B cell (primary cell): ENCODE results near the gene TMPRSS9. TPM values are rescaled to one million over a fixed set of nuclear protein-coding genes. Genes with fewer than 3 reads are reported as not detected.

Experiments used
- ATAC-seq: fragments of 200-7000 bp; cut with Tn5 transposase; one replicate; pipeline ENCODE4 v1.10.0; 2021; ENCODE audit warnings: low read depth, mild to moderate bottlenecking, moderate number of reproducible peaks, moderate library complexity
- CTCF ChIA-PET: fragments of 350-600 bp; sonication (Branson Sonifier 250); formaldehyde crosslinking; loops from one replicate; lab custom pipeline; 2021; ENCODE audit warnings: antibody characterized with exemption, inconsistent platforms; lab: Charles Lee
- POLR2A ChIA-PET: fragments of 350-600 bp; sonication (Branson Sonifier 250); formaldehyde crosslinking; loops from one replicate; lab custom pipeline; 2021; ENCODE audit warnings: antibody characterized with exemption; lab: Charles Lee
- DNase-seq: peaks from one replicate; pipeline ENCODE4 v3.0.0; 2013
- H2AFZ ChIP-seq: 2 replicates; pipeline ENCODE4 v1.6.1; 2012; ENCODE audit warnings: mild to moderate bottlenecking, low read depth, low read length; ENCODE audit not compliant: insufficient read depth, poor library complexity, severe bottlenecking
- H3K27ac ChIP-seq, 2 donors: 1 replicate in 1 of 2; 2 replicates in 1 of 2; pipeline ENCODE4 v1.5.1; 2012 to 2013; ENCODE audit warnings: low read length in 2 of 2, mild to moderate bottlenecking in 2 of 2, moderate library complexity in 1 of 2
- H3K27me3 ChIP-seq, 4 experiments: fragments of 200-600 bp in 1 of 4; sonication (generic) in 1 of 4; replicated peaks in 1 of 4; 1 replicate in 2 of 4; 2 replicates in 2 of 4; pipeline versions ENCODE4 v1.6.1 to v1.7.0; 2013 to 2016; ENCODE audit warnings: low read length in 3 of 4, mild to moderate bottlenecking in 2 of 4, mixed read lengths in 1 of 4, moderate library complexity in 1 of 4; ENCODE audit not compliant: insufficient read depth in 4 of 4, control insufficient read depth in 3 of 4; ENCODE audit errors: control extremely low read depth in 1 of 4
- H3K36me3 ChIP-seq, 2 experiments: replicated peaks in 1 of 2; 1 replicate in 1 of 2; 2 replicates in 1 of 2; pipeline versions ENCODE4 v1.6.1 to v1.7.1; 2013; ENCODE audit warnings: low read length in 1 of 2; ENCODE audit not compliant: insufficient read depth in 2 of 2, control insufficient read depth in 1 of 2; ENCODE audit errors: control extremely low read depth in 1 of 2, extremely low read depth in 1 of 2
- H3K4me1 ChIP-seq, 2 donors: fragments of 200-600 bp in 1 of 2; sonication (generic) in 1 of 2; 1 replicate in 1 of 2; 2 replicates in 1 of 2; pipeline versions ENCODE4 v1.5.1 to v1.6.1; 2013 to 2017; ENCODE audit warnings: low read length in 2 of 2; ENCODE audit not compliant: control insufficient read depth in 2 of 2, insufficient read depth in 2 of 2
- H3K4me2 ChIP-seq: replicated peaks from 2 replicates; pipeline ENCODE3; 2012; ENCODE audit warnings: mild to moderate bottlenecking, low read depth, low read length; ENCODE audit not compliant: poor library complexity, severe bottlenecking
- H3K4me3 ChIP-seq, 5 experiments: fragments of 200-600 bp in 1 of 5; sonication (generic) in 1 of 5; 1 replicate in 3 of 5; 2 replicates in 2 of 5; pipeline versions ENCODE4 v1.5.1 to v1.7.0; 2011 to 2016; ENCODE audit warnings: low read length in 4 of 5, mild to moderate bottlenecking in 4 of 5, low read depth in 2 of 5, control low read depth in 1 of 5, moderate library complexity in 1 of 5; ENCODE audit not compliant: insufficient read depth in 1 of 5; ENCODE audit errors: control extremely low read depth in 1 of 5, extremely low read depth in 1 of 5
- H3K79me2 ChIP-seq: fragments of 200-600 bp; sonication (generic); one replicate; pipeline ENCODE4 v1.6.0; 2016; ENCODE audit warnings: low read length; ENCODE audit not compliant: control insufficient read depth, insufficient read depth
- H3K9ac ChIP-seq: fragments of 200-600 bp; sonication (generic); 2 replicates; pipeline ENCODE4 v1.6.1; 2017; ENCODE audit warnings: mild to moderate bottlenecking, low read length, moderate library complexity
- H3K9me3 ChIP-seq, 3 donors: one replicate each; pipeline versions ENCODE4 v1.6.1 to v1.7.1; 2013; ENCODE audit warnings: low read length in 2 of 3; ENCODE audit not compliant: control insufficient read depth in 2 of 3, insufficient read depth in 1 of 3; ENCODE audit errors: control extremely low read depth in 1 of 3
- H4K20me1 ChIP-seq: 2 replicates; pipeline ENCODE4 v1.6.0; 2012; ENCODE audit warnings: mild to moderate bottlenecking, low read length; ENCODE audit not compliant: insufficient read depth, control insufficient read depth, poor library complexity, severe bottlenecking
- H3K27ac Mint-ChIP-seq: one replicate; pipeline ENCODE4 v1.8.0; 2021; ENCODE audit warnings: mixed read lengths
- H3K27me3 Mint-ChIP-seq: one replicate; pipeline ENCODE4 v1.8.0; 2021; ENCODE audit warnings: mixed read lengths
- H3K4me1 Mint-ChIP-seq: one replicate; pipeline ENCODE4 v1.8.0; 2021; ENCODE audit warnings: mixed read lengths
- H3K4me3 Mint-ChIP-seq: one replicate; pipeline ENCODE4 v1.8.0; 2021; ENCODE audit warnings: mixed read lengths
- H3K9me3 Mint-ChIP-seq: one replicate; pipeline ENCODE4 v1.8.0; 2022; ENCODE audit warnings: mixed read lengths; ENCODE audit not compliant: insufficient read depth
- CTCF ChIP-seq: fragments of 200-600 bp; IDR thresholded peaks from one replicate; pipeline ENCODE4 v1.8.0; 2022; ENCODE audit warnings: antibody characterized with exemption, mild to moderate bottlenecking
- EZH2 ChIP-seq: IDR thresholded peaks from 2 replicates; pipeline ENCODE4 v1.6.1; 2012; ENCODE audit warnings: borderline replicate concordance, low read depth, mild to moderate bottlenecking, moderate library complexity, low read length; ENCODE audit not compliant: insufficient read depth, poor library complexity, severe bottlenecking
- WGBS: methylation state at CpG from one replicate; pipeline ENCODE4 v1.1.5; 2013; ENCODE audit warnings: missing lambda C conversion rate; ENCODE audit not compliant: insufficient coverage; 5-methylcytosine and 5-hydroxymethylcytosine counted together
- intact Hi-C: fragments of 100-400 bp; cut with micrococcal nuclease; formaldehyde crosslinking; loops from one replicate; pipeline ENCODE4 v1.10.0; 2022
- polyA plus RNA-seq: library from polyadenylated mRNA; depleted of rRNA; stranded (reverse); fragments of >200 nt; gene quantifications from 2 replicates; pipeline ENCODE4 v1.2.3, GENCODE V29; 2012
- total RNA-seq, 2 donors: library from RNA; stranded (reverse); fragments of 120-200 nt in 1 of 2; gene quantifications; 1 replicate in 1 of 2; 2 replicates in 1 of 2; pipeline versions ENCODE4 v1.2.3 to v1.2.4, GENCODE V29; 2013 to 2022

The TMPRSS9 gene
- total and polyA plus RNA-seq, 2 donors (not counting 1 experiment from before 2014, with no cell fraction given): not detected

- peaks cover 2 to 3% of the 10 kb centered on the region in 2 donors for H3K4me1 ChIP-seq
- H2AFZ ChIP-seq: no peak overlapping the region
- H4K20me1 ChIP-seq: no peaks in the 10 kb centered on the region
- no peak overlapping the region for H3K9ac ChIP-seq
- peaks cover 0 to 14% of the 10 kb centered on the region in 2 experiments for H3K36me3 ChIP-seq
- POLR2A ChIA-PET: no interaction called here
- H3K4me2 ChIP-seq: no peak overlapping the region
- no peaks in the 10 kb centered on the region for H3K27me3 ChIP-seq
- peaks cover 19% of the 10 kb centered on the region for H3K79me2 ChIP-seq
- H3K4me3 ChIP-seq: no peak overlapping the region
- H3K27ac ChIP-seq: no peak overlapping the region
- Mint-ChIP-seq H3K9me3 (no peaks in the 10 kb centered on the region), H3K4me3 (no peak overlapping the region), H3K27me3 (no peaks in the 10 kb centered on the region), H3K4me1 (peaks cover under 1% of the 10 kb centered on the region), H3K27ac (no peak overlapping the region)
- 98% methylated on average over 26 of the region's 26 CpGs for WGBS
- no peak for DNase-seq
- CTCF ChIA-PET: interaction anchor here (1.1 kb wide), 1 partner anchor 207 kb away, joined by 8 read pairs; no protein-coding TSS in a partner anchor
- no peak for ATAC-seq
- H3K9me3 ChIP-seq: no peaks in the 10 kb centered on the region
- intact Hi-C loops: no loop called here
- TF ChIP-seq EZH2 (no peak), CTCF (no peak)
Measured at GRCh38 chr19:2441096-2441752, 81.2 kb downstream of the TMPRSS9 start.

GRCh38 chr19:2443116-2443784, 83.2 kb downstream of the TMPRSS9 start:
- WGBS: 97% methylated on average over 18 of the region's 22 CpGs
- Histone ChIP-seq H3K4me1 (peaks cover 6 to 11% of the 10 kb centered on the region in 2 donors), H3K4me3 (no peak overlapping the region), H3K36me3 (peaks cover 0 to 5% of the 10 kb centered on the region in 2 experiments), H4K20me1 (no peaks in the 10 kb centered on the region), H3K4me2 (no peak overlapping the region), H3K9me3 (no peaks in the 10 kb centered on the region), H3K27ac (no peak overlapping the region), H3K9ac (no peak overlapping the region), H3K27me3 (no peaks in the 10 kb centered on the region), H3K79me2 (peaks cover 34% of the 10 kb centered on the region), H2AFZ (no peak overlapping the region)
- Mint-ChIP-seq H3K27me3 (no peaks in the 10 kb centered on the region), H3K27ac (no peak overlapping the region), H3K4me1 (peaks cover 12% of the 10 kb centered on the region), H3K4me3 (no peak overlapping the region), H3K9me3 (no peaks in the 10 kb centered on the region)
- intact Hi-C loops: no loop called here
- no peak for DNase-seq
- CTCF ChIA-PET: interaction anchor here (0.6 kb wide), 1 partner anchor 49 kb away, joined by 3 read pairs; no protein-coding TSS in a partner anchor
- ATAC-seq: no peak
- TF ChIP-seq CTCF (no peak), EZH2 (no peak)
- POLR2A ChIA-PET: no interaction called here
